Raji (cell line): ENCODE results near the gene ATOH8.

Experiments used
- POLR2A ChIP-seq: IDR thresholded peaks from 2 replicates; pipeline ENCODE4 v1.6.1; 2011; ENCODE audit warnings: low read depth, low read length, control low read depth; ENCODE audit not compliant: insufficient read depth

ATOH8 gene

GRCh38 chr2:85753525-85754312, at the start of gene ATOH8:
TSS of gene ATOH8 (plus strand) at chr2:85753991. CDS start at chr2:85754190, 199 bp downstream.
- TF ChIP-seq POLR2A, result no peak

GRCh38 chr2:85704038-85704437, 49.8 kb upstream of the ATOH8 start:
- no peak for TF ChIP-seq POLR2A

- TF ChIP-seq POLR2A, result no peak
These were observed 48.8 kb upstream of the ATOH8 start for GRCh38 chr2:85704800-85705679.

- TF ChIP-seq POLR2A, result no peak
These were observed 48.1 kb upstream of the ATOH8 start for GRCh38 chr2:85705680-85706039.

GRCh38 chr2:85706063-85706462, 47.7 kb upstream of the ATOH8 start:
- no peak for TF ChIP-seq POLR2A

GRCh38 chr2:85706599-85707296, 47.0 kb upstream of the ATOH8 start:
- no peak for TF ChIP-seq POLR2A

GRCh38 chr2:85707304-85707703, 46.5 kb upstream of the ATOH8 start:
- no peak for TF ChIP-seq POLR2A

- TF ChIP-seq POLR2A, result no peak
These were observed 45.1 kb upstream of the ATOH8 start for GRCh38 chr2:85708641-85709040.

- TF ChIP-seq POLR2A, result no peak
These were observed 44.4 kb upstream of the ATOH8 start for GRCh38 chr2:85709401-85709811.

GRCh38 chr2:85710687-85711577, 42.9 kb upstream of the ATOH8 start:
- no peak for TF ChIP-seq POLR2A

- TF ChIP-seq POLR2A, result no peak
These were observed 42.2 kb upstream of the ATOH8 start for GRCh38 chr2:85711578-85712060.

GRCh38 chr2:85712336-85712735, 41.5 kb upstream of the ATOH8 start:
- TF ChIP-seq POLR2A, result no peak

GRCh38 chr2:85712849-85713612, 40.8 kb upstream of the ATOH8 start:
- no peak for TF ChIP-seq POLR2A

GRCh38 chr2:85713836-85714235, 40.0 kb upstream of the ATOH8 start:
- TF ChIP-seq POLR2A, result no peak

- TF ChIP-seq POLR2A, result no peak
These were observed 39.0 kb upstream of the ATOH8 start for GRCh38 chr2:85714841-85715240.
